ENCODE data around the gene CRACR2B. TPM values are rescaled to one million over a fixed set of nuclear protein-coding genes. Genes with fewer than 3 reads are reported as not detected.

Gene CRACR2B
- total RNA-seq, 1 donor from 2014 or later: 2.6 TPM

DNA sequence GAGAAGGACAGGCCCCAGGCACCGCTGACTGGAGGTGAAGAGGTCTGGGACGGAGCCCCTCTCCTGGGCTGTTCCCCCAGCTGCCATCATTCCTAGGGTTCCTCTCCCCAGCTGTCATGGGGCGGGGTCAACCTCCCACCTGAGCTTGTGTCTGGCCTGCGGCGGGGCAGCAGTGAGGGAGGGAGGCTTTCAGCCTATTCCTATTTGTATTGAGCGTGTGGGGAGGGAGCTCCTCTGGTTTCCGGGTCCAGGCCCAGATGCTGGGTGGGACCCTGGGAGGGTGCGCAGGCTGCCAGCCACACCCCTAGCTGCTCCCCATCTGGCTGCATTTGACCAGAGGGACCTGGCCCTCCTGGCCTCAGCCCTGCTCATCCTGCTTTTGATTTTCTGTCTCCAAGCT is 28.7 kb downstream of the CRACR2B start:
- no peaks in the 10 kb centered on the region for H3K27me3 ChIP-seq (ENCODE audit: insufficient read depth, low read length)
- FAIRE-seq: no peak
- no peaks in the 10 kb centered on the region for H3K27me3 Mint-ChIP-seq (ENCODE audit: low read depth, unreplicated experiment)
- H3K4me1 ChIP-seq (ENCODE audit: insufficient read depth, low read length): peaks cover 8% of the 10 kb centered on the region
- no peaks in the 10 kb centered on the region for H3K9me3 ChIP-seq (ENCODE audit: insufficient read depth, low read depth, low read length)
- peaks cover 2% of the 10 kb centered on the region for H3K36me3 Mint-ChIP-seq (ENCODE audit: low read depth, unreplicated experiment)
- H3K27ac ChIP-seq (ENCODE audit: low read depth, low read length): no peak overlapping the region
- no peak overlapping the region for H3K4me3 Mint-ChIP-seq (ENCODE audit: unreplicated experiment)
- H3K9me3 Mint-ChIP-seq (ENCODE audit: unreplicated experiment): no peaks in the 10 kb centered on the region
- no peak overlapping the region for H2AFZ ChIP-seq (ENCODE audit: low read depth, low read length)
- H3K4me2 ChIP-seq (ENCODE audit: low read length): no peak overlapping the region
- H4K20me1 ChIP-seq (ENCODE audit: insufficient read depth, low read length): peaks cover 82% of the 10 kb centered on the region
- no peak overlapping the region for H3K27ac Mint-ChIP-seq (ENCODE audit: unreplicated experiment)
- H3K4me1 Mint-ChIP-seq (ENCODE audit: low read depth, unreplicated experiment): peaks cover 3% of the 10 kb centered on the region
- TF ChIP-seq, protein P1, sequence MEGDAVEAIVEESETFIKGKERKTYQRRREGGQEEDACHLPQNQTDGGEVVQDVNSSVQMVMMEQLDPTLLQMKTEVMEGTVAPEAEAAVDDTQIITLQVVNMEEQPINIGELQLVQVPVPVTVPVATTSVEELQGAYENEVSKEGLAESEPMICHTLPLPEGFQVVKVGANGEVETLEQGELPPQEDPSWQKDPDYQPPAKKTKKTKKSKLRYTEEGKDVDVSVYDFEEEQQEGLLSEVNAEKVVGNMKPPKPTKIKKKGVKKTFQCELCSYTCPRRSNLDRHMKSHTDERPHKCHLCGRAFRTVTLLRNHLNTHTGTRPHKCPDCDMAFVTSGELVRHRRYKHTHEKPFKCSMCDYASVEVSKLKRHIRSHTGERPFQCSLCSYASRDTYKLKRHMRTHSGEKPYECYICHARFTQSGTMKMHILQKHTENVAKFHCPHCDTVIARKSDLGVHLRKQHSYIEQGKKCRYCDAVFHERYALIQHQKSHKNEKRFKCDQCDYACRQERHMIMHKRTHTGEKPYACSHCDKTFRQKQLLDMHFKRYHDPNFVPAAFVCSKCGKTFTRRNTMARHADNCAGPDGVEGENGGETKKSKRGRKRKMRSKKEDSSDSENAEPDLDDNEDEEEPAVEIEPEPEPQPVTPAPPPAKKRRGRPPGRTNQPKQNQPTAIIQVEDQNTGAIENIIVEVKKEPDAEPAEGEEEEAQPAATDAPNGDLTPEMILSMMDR (IDR thresholded peaks at IDR 0.05; ENCODE audit: insufficient read depth, low read depth, low read length): no peak
- no peak for TF ChIP-seq EZH2 (IDR thresholded peaks at IDR 0.05; ENCODE audit: insufficient read depth, low read length)
- H3K9ac ChIP-seq (ENCODE audit: low read length): no peak overlapping the region
- no peak overlapping the region for H3K4me3 ChIP-seq (ENCODE audit: insufficient read depth, low read depth, low read length)
- no peaks in the 10 kb centered on the region for H3K36me3 ChIP-seq (ENCODE audit: insufficient read depth, low read length)
- no peak for DNase-seq (ENCODE audit: low read depth)
- H3K79me2 ChIP-seq (ENCODE audit: insufficient read depth, low read length): no peaks in the 10 kb centered on the region

- no peaks in the 10 kb centered on the region for H3K27me3 Mint-ChIP-seq (ENCODE audit: low read depth, unreplicated experiment)
- H3K79me2 ChIP-seq (ENCODE audit: insufficient read depth, low read length): no peaks in the 10 kb centered on the region
- TF ChIP-seq EZH2 (IDR thresholded peaks at IDR 0.05; ENCODE audit: insufficient read depth, low read length): no peak
- TF ChIP-seq, protein P1 (IDR thresholded peaks at IDR 0.05; ENCODE audit: insufficient read depth, low read depth, low read length): no peak
- H3K4me1 ChIP-seq (ENCODE audit: insufficient read depth, low read length): peaks cover 17% of the 10 kb centered on the region
- no peak overlapping the region for H3K4me3 Mint-ChIP-seq (ENCODE audit: unreplicated experiment)
- H3K36me3 ChIP-seq (ENCODE audit: insufficient read depth, low read length): no peaks in the 10 kb centered on the region
- no peak overlapping the region for H3K27ac Mint-ChIP-seq (ENCODE audit: unreplicated experiment)
- peaks cover 3% of the 10 kb centered on the region for H3K4me1 Mint-ChIP-seq (ENCODE audit: low read depth, unreplicated experiment)
- no peaks in the 10 kb centered on the region for H3K36me3 Mint-ChIP-seq (ENCODE audit: low read depth, unreplicated experiment)
- H3K9ac ChIP-seq (ENCODE audit: low read length): no peak overlapping the region
- H3K4me3 ChIP-seq (ENCODE audit: insufficient read depth, low read depth, low read length): no peak overlapping the region
- H3K4me2 ChIP-seq (ENCODE audit: low read length): no peak overlapping the region
- no peaks in the 10 kb centered on the region for H3K9me3 Mint-ChIP-seq (ENCODE audit: unreplicated experiment)
- DNase-seq (ENCODE audit: low read depth): no peak
- peaks cover 71% of the 10 kb centered on the region for H4K20me1 ChIP-seq (ENCODE audit: insufficient read depth, low read length)
- FAIRE-seq: no peak
- H2AFZ ChIP-seq (ENCODE audit: low read depth, low read length): no peak overlapping the region
- no peak overlapping the region for H3K27ac ChIP-seq (ENCODE audit: low read depth, low read length)
- H3K27me3 ChIP-seq (ENCODE audit: insufficient read depth, low read length): no peaks in the 10 kb centered on the region
- no peaks in the 10 kb centered on the region for H3K9me3 ChIP-seq (ENCODE audit: insufficient read depth, low read depth, low read length)
These were observed 30.5 kb downstream of the CRACR2B start for GRCh38 chr11:858053-858761.

GRCh38 chr11:858762-859339 is 31.1 kb downstream of the CRACR2B start:
- no peaks in the 10 kb centered on the region for H3K9me3 Mint-ChIP-seq (ENCODE audit: unreplicated experiment)
- DNase-seq (ENCODE audit: low read depth) (no peak), FAIRE-seq (no peak)
- Histone ChIP-seq H2AFZ (ENCODE audit: low read depth, low read length) (no peak overlapping the region), H3K4me1 (ENCODE audit: insufficient read depth, low read length) (peaks cover 17% of the 10 kb centered on the region), H3K27me3 (ENCODE audit: insufficient read depth, low read length) (no peaks in the 10 kb centered on the region), H4K20me1 (ENCODE audit: insufficient read depth, low read length) (peaks cover 64% of the 10 kb centered on the region), H3K4me2 (ENCODE audit: low read length) (no peak overlapping the region), H3K36me3 (ENCODE audit: insufficient read depth, low read length) (no peaks in the 10 kb centered on the region), H3K79me2 (ENCODE audit: insufficient read depth, low read length) (no peaks in the 10 kb centered on the region), H3K9me3 (ENCODE audit: insufficient read depth, low read depth, low read length) (no peaks in the 10 kb centered on the region), H3K4me3 (ENCODE audit: insufficient read depth, low read depth, low read length) (no peak overlapping the region), H3K27ac (ENCODE audit: low read depth, low read length) (no peak overlapping the region), H3K9ac (ENCODE audit: low read length) (no peak overlapping the region)
- no peaks in the 10 kb centered on the region for H3K36me3 Mint-ChIP-seq (ENCODE audit: low read depth, unreplicated experiment)
- no peaks in the 10 kb centered on the region for H3K27me3 Mint-ChIP-seq (ENCODE audit: low read depth, unreplicated experiment)
- H3K27ac Mint-ChIP-seq (ENCODE audit: unreplicated experiment): no peak overlapping the region
- H3K4me1 Mint-ChIP-seq (ENCODE audit: low read depth, unreplicated experiment): peaks cover 3% of the 10 kb centered on the region
- no peak for TF ChIP-seq EZH2 (IDR thresholded peaks at IDR 0.05; ENCODE audit: insufficient read depth, low read length)
- TF ChIP-seq, protein P1 (IDR thresholded peaks at IDR 0.05; ENCODE audit: insufficient read depth, low read depth, low read length): no peak
- H3K4me3 Mint-ChIP-seq (ENCODE audit: unreplicated experiment): no peak overlapping the region
